Right lobe of liver (tissue), 4 donors: Measurements from ENCODE around the gene FNDC8.

ENCODE experiments used
- CTCF ChIP-seq, 4 donors: fragments of 200-600 bp in 3 of 4; fragments of 450-650 bp in 1 of 4; IDR thresholded peaks; one replicate each; pipeline versions ENCODE4 v1.5.1 to v1.8.0; 2016 to 2022; ENCODE audit warnings: antibody characterized with exemption in 4 of 4, mild to moderate bottlenecking in 2 of 4
- POLR2A ChIP-seq: fragments of 450-650 bp; IDR thresholded peaks from one replicate; pipeline ENCODE4 v1.6.1; 2017; ENCODE audit warnings: antibody characterized with exemption, mild to moderate bottlenecking
- donor health status: DM: no; HTN: no; CAD: no.
- donor health status: DM: no; HTN: no; CAD: no.
- donor health status: DM: no; HTN: yes; CAD: no.

- TF ChIP-seq CTCF (IDR thresholded peaks at IDR 0.05) = no peak
- no peak for TF ChIP-seq POLR2A
Observed at GRCh38 chr17:35152421-35153140, 31.2 kb downstream of the FNDC8 start.
